Measurements from ENCODE around the gene CAMKMT.
A peak's percentile ranks its signal among the peaks of the same experiment; 100 is the strongest.
"Not testable (repeated sequence)": the region's sequence is repeated elsewhere in the genome, so short reads cannot be mapped to it uniquely, and the experiment has no call there.

CAMKMT gene

DNA sequence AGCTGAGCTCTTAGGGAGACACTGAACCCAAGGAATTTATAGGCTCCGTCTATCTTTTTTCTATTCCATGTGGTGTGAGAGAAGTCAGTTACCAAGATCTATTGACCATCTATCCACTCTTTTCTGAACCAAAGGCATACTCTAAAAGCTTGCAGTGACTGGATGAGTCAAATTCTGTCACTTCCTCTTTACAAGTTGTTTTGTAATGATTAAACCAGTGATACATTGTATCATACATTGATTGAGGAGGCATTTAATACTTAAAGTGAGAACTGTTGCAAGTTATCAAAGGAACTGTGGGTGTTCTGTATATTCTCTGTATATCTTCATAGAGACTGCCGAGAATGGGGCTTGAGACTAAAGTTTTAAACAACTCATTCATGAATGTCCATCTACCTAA lies 188.8 kb downstream of the CAMKMT start:
- DNase-seq (ENCODE audit: low spot score) = no peak

DNA sequence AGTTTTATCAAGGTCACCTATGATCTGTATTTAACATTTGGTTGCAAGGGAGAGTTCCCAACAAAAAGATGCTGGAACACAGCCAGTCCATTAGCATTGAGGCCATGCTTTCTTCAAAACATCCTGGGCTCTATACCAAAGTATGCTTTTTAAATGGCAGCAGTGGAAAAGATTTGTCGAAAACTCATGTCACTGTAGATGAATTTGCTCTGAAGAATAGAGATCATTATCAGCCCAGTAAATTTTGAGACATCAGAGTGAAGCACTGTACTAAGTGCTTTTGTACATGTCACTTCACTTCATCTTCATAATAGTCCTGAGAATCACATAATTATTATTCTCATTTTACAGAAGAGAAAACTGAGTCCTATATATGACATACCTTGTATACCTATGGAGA lies 189.8 kb downstream of the CAMKMT start:
- DNase-seq (ENCODE audit: low spot score) = no peak

DNA sequence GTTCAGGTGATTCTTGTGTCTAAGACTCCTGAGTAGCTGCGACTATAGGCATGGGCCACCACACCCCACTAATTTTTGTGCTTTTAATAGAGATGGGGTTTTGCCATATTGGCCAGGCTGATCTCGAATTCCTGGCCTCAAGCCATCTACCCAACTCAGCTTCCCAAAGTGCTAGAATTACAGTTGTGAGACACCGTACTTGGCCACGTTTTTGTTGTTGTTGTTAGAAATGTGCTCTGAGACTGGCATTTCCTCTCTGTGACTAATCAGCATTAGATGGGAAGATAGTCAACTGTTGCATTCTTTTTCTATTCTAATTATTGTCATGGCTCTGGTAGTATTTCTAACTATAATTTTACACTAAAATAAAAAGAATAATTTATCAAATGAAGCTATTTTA lies 191.7 kb downstream of the CAMKMT start:
- DNase-seq (ENCODE audit: low spot score) = no peak

DNA sequence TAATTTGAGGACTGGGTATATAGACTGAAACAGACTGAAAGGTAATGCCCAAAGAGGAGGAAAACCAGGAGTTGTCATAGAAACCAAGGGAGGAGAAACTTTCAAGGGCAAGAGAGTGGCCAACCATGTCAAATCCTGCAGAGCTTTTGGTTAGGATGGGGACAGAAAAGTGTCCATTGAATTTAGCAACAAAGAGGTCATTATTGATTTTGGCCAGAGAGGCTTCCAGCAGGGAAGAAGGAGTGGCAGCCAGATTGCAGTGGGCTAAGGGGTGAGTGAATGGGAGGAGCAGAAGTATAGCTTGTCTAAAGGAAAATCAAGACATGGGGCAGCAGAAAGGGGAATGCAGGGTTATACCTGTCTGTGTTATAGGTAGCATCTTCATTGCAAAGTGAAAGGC lies 194.0 kb downstream of the CAMKMT start:
- no peak for DNase-seq (ENCODE audit: low spot score)

DNA sequence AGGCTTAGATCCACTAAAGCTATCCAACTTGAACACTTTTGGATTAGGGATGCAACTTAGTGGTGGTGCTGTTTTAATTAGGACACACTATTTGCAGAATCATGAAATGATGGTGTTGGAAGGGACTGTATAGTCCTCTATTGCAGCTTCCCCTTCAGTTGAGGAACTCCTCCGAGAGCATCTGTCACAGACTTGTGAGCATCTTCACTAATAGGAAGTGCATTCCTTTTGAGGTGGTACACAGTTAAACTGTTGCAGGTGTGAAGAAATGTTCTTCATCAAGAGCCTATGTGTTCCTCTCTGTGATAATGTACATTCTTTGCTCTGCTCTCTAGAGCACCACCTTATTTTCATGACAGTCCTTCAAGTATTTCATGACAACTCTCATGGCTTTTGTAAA lies 197.4 kb downstream of the CAMKMT start:
- DNase-seq (ENCODE audit: low spot score) = peak; percentile 11

DNA sequence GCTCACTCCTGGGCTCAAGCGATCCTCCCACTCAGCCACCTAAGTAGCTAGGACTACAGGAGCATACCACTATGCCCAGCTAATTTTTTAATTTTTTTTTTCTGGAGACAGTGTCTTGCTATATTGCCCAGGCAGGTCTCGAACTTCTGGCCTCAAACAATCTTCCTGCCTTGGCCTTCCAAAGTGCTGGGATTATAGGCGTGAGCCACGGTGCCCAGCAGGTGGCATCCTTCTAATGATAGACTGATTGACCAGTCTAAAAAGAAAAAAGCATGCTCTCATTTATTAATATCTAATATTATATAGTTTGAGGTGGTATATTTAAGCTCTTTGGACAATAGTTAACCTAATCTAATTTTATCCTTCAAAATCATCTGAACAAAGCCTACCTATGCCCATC lies 198.6 kb downstream of the CAMKMT start:
- peak; percentile 39 for DNase-seq (ENCODE audit: low spot score)

DNA sequence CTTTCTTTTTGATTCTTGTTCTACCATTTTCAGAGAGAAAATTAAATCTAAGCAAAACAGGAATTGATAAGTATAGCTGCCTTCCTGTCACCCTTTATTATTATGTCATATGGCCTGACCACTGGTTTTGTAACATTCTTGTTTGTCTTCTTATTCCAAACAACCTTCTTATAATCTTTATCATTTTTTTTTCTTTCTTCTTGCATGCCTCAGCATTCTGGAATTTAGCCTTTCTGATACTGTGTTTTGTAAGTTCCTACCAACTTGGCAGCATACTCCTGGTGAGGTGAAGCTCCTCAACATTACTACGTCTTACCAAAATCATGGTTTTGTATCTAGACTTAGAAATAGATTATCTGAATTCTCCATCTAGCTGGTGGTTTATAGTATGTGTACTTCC lies 199.2 kb downstream of the CAMKMT start:
- no peak for DNase-seq (ENCODE audit: low spot score)

DNA sequence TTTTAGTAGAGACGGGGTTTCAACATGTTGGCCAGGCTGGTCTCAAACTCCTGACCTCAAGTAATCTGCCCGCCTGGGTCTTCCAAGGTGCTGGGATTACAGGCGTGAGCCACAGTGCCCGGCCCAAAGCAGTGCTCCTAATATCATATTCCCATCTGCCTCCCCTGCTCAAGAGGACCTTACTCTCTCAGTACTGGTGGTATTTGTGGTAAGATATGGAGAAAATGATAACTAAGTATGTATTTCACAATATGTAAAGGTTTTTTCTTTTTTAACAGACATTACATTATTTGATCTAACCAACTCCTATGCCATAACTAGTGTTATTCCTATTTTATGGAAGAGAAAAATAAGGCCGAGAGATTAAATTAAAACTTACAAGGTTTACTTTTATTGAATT lies 201.0 kb downstream of the CAMKMT start:
- DNase-seq (ENCODE audit: low spot score) = no peak

DNA sequence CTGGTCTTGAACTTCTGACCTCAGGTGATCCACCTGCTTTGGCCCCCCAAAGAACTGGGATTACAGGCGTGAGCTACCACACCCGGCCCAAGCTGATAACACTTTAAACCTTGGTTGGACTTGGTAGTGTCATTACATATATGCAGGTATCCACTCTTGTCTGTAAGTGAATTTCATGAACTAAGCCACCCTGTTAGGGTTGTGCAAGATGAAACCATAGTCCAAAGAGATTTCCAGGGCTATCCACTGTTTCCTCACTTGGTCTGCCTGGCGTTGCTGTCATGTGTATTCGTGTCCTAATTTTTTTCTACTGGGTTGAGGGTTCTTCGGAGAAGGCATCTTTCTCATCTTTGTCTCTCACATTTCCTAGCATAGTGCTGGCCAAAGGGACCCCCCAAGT lies 203.0 kb downstream of the CAMKMT start:
- DNase-seq (ENCODE audit: low spot score) = no peak

DNA sequence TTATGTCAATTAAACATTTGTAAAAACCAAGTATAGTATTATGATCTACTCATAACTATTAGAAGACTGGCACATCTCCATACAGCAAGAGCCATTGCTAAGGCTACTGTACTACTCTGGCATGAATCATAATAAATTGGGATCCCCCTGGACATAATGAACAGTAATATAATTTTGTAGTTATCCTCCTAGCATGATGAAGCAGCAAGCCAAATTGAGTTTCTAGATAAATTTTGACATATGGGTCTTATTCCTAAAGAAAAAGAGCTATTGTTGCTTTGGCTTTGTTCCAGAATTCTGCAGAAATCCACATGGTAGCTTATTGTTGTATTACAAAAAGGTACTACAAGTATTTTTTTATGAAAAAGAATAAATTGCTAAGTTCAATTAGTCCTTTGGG lies 204.3 kb downstream of the CAMKMT start:
- no peak for DNase-seq (ENCODE audit: low spot score)

DNA sequence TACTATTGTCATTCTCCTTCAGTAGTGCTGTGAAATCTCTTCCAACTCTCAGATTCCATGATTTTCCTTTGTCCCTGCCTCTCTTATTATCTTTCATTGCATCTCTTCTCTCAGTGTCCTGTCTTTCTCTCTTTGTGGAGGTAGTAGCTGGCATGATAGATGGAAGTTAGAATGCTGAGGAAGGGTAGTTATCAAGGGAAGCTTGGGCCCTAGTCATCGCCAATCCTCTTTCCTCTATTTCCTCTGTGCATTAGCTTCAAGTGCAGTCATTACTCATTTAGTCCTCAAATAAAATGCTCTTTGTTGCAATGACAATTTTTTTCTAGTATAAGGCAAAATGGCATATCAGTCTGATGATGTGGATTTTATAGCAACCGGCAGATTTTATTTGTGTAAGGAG lies 207.7 kb downstream of the CAMKMT start:
- DNase-seq (ENCODE audit: low spot score) = no peak

DNA sequence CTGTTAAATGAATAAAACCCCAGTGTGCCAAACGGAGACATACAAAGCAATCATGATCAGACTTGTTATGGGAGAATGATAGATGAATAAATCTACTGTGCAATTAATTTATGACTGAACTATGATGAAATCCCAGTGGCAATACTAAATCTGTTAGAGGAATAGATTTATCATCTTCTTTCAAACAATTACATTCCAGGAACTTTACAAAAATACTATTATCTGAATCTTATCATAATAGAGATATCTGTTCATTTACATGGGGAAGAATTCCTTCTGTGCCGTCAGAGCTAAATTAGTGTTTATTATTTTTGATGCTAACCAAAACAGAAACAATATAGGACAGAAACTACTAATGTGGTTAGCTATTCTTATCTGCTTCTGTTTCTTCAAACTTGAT lies 208.5 kb downstream of the CAMKMT start:
- no peak for DNase-seq (ENCODE audit: low spot score)

DNA sequence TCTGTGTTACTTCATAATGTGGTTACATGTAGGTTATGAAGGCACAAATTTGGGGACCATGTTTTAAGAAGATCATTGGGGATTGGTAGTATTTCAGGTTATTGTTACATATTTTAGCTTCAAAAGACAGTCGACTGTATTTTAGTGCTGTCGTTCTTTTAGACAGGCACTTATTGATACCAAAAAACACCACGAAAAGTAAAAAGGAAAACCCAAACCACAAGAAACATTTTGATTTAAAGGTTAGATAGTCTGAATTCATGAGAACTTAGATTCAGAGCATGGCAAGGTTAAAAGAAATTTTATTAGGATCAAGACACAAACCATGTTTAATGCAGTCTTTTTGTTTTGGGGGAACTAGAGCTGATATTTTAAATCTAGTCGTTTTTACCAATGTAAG lies 209.0 kb downstream of the CAMKMT start:
- DNase-seq (ENCODE audit: low spot score) = no peak

DNA sequence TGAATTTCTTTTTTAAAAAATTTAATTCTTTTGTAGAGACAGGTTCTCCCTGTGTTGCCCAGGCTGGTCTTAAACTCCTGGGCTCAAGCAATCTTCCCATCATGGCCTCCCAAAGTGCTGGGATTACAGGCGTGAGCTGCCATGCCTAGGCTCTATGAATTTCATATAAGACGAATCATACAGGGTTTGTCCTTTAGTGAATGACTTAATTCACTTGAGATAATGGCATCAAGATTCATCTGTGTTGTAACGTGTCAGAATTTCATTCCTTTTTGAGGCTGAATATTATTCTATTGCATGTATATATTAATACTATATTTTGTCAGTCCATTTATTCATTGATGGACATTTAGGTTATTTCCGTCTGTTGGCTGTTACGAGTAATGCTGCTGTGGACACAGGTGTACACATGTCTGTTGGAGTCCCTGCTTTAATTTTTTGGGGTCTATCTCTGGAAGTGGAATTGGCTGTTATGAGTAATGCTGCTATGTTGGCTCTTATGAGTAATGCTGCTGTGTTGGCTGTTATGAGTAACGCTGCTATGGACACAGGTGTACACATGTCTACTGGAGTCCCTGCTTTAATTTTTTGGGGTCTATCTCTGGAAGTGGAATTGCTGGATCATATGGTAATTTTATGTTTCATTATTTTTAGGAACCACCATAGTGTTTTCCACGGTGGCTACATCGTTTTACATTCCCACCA lies 210.6 kb downstream of the CAMKMT start:
- DNase-seq (ENCODE audit: low spot score) = no peak

DNA sequence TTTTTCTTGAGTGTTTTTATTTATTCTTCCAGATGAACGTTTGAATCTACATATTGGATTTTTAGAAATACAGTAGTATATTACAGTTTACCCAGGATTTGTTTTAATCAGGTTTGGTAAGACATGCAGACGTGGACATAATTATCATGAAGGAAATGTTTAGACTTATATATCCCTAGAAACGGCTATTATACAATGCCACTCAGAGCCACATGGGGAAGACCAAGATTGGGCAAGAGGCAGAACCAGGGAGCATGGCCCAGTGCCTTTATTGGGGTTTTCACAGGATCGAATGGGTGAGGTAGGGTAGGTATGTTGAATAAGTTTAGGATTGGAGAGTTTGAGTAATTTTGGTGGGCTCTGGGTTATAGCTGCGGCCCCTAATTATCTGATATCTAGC lies 212.2 kb downstream of the CAMKMT start:
- no peak for DNase-seq (ENCODE audit: low spot score)

DNA sequence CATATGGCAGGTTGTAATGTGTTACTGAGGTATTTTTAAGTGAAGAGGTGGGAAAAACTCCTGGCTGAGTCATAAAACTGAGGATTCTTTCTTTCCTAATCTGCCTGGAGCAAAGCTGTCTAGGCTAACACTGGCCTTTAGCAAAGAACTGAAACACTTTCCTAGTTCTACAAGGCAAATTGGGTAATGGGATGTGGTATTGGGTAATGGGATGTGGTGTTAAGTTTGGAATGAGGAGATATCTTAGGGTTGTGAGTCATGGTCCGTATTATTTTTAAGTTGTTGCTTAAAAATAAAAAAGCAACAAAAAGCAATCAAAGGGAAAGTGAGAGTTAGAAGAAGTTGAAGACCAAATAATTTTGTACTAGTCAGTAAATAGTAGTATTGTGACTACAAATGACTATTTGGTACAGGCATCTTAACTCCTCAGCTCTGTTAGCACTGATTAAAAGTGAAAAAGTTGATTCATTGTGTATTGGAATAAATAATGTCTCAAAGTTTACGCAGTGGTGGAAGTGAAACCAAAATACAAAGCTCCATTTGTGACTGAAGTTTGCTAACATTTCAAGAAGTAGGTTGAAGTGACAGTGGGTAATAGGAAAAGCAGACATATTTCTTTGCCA lies 216.8 kb downstream of the CAMKMT start:
- DNase-seq (ENCODE audit: low spot score) = peak; percentile 34

DNA sequence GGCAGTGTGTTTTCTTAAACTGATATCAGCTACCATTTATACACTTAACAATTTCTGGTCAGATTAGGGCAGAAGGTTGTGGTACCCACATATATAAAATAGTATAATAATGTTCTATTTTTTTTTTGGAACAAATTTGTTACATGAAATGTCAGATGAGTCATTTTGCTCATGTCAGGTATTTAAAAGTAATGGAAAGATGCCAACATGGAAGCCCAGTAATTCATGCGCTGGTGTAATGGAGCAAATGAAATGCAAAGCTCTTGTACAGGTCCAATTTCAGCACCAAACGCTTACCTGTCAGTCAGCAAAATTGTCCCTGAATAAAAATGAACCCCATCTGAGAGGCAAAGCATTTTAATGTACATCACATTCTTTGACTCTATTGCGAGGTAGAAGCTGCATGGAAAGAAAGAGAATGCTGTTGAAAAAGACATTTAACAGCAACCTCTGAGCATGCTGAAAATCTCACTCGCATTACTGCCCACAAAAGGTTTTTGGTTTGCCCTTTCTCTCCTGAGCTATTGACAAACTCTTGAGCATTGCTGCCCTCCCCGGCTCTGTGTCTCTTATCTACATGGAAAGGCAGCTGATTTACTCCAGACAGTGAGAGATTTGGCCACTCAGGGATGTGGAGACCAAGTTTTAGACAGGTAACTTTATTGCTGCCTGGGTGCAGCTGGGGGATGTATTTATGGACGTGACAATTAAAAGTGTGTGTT lies 217.5 kb downstream of the CAMKMT start:
- no peak for DNase-seq (ENCODE audit: low spot score)

DNA sequence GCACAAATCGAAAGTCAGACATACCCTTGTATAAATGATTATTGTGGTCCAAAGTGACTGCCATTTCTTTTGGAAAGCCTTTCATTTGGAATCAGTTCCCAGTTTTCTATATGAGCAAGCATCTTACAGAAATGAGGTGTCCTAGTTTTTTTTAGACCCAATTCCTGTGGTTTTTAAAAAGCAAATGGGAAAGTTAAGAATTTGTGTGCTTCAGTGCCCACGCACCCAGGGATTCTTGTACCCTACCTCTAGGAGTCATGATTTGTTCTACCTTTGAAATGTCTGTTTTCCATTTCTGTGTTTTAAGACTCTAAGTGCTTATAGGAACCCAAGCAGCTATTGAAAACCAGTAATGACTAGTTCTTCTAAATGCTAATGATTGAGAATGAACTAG lies 218.1 kb downstream of the CAMKMT start:
- no peak for DNase-seq (ENCODE audit: low spot score)

DNA sequence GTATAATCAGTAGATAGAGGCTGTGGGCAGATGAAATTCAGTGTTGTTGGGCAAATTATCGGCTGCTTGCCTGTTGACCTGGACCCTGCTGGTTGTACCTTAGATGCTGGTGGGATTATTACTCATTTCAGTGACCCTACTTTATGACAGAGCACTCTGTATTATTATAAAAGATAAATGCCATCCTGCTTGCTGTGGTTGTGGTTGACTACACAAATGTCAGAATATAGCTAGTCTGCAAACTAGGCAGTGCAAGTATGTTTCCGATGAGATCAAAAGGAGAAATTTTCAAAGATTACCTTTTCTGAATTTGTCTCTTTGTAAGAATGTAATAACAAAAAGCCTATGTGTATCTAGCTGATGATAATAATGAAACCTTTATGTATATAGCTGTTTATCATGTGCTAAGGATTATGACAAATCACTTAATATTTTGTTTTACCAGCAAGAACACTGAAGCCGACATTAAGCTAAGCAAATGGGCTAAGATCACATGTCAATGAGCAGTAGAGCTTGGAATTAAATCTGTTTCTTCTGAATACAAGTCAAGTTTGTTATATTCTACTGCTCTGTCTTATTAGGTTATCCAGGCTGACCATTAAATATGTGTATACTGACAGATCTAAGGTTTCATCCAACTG lies 219.2 kb downstream of the CAMKMT start:
- DNase-seq (ENCODE audit: low spot score) = no peak

DNA sequence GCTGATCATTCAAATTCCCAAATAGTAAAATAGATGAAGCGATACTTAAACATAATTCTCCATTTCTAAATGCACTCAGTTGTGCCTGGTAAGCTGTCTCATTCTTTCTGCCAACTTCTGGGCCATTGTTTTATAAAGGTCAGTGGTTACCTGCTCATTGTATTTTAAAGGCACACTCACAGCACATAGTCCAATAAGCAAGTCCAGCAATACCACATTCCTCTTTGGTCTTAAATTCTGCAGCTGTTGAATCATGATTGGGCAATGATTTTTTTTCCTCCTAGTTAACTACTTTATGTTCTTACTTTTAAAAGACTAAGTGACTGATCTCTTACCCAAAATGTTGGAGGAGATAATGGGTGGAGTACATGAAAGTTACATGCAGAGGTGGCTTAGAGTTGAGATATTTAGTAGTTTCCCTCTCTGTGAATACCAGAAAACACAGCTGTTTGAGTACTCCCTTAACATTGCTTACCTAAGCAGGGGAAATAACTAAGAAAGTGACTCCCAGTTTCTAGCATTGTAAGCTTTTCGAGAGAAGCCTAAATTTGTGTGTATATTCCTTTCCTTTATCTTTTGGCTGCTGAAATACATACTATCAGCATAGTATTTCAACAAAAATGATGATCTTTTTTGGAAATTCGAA lies 220.7 kb downstream of the CAMKMT start:
- DNase-seq (ENCODE audit: low spot score) = no peak

DNA sequence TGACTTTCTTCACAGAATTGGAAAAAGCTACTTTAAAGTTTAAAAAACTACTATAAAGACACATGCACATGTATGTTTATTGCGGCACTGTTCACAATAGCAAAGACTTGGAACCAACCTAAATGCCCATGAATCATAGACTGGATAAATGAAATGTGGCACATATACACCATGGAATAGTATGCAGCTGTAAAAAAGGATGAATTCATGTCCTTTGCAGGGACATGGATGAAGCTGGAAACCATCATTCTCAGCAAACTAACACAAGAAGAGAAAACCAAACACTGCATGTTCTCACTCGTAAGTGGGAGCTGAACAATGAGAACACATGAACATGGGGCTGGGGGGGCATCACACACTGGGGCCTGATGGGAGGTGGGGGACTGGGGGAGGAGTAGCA lies 233.9 kb downstream of the CAMKMT start:
- DNase-seq (ENCODE audit: low spot score) = not testable (repeated sequence)

DNA sequence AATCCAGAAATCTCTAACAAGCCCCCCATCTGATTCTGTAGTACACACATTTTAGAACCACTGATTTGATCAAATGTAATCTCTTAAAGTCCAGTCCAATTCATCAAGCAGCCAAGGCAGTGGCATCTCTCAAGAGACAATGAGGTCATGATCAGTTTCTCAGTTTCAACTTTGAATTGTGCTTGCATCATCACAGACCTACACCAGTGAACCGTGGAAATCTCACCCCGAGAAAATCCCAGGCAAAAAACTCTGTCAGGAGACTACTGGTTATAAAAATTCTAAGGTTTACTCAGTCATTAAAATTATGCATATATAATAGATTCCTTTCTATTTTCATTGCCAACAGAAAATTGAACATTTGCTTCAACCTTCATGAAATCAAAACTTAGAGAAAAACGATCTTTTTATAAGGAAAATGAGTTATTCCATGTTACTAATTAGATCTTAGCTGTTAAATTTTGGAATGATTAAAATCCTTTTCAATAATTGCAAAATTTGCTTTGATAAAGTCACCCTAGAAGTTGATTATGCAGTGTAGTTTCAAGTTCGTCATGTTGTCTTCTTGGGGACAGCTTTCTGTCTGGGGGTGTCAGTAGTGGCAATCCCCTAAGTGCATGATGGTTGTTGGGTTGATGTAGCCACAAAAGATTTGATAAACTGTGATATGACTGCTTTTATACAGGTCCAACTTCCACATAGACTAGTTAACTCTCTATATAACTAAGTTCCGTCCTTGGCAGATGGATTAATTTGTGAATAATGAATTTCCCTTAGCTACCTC lies 235.0 kb downstream of the CAMKMT start:
- peak; percentile 28 for DNase-seq (ENCODE audit: low spot score)

Data from NAMALWA (cell line).